GF-D8 (cell line): ENCODE results near the gene CREBL2.

ENCODE experiments used
- DNase-seq: peaks from one replicate; lab custom pipeline; 2025; lab: John Stamatoyannopoulos, UW

CREBL2 gene

GRCh38 chr12:12681061-12681765 is 69.5 kb downstream of the CREBL2 start:
- DNase-seq: no peak

- no peak for DNase-seq
Measured at GRCh38 chr12:12682284-12682683, 70.6 kb downstream of the CREBL2 start.

GRCh38 chr12:12683136-12683697 is 71.5 kb downstream of the CREBL2 start:
- no peak for DNase-seq

- no peak for DNase-seq
Measured at GRCh38 chr12:12683725-12684124, 72.0 kb downstream of the CREBL2 start.

GRCh38 chr12:12684375-12685106 is 72.9 kb downstream of the CREBL2 start:
- DNase-seq: no peak

GRCh38 chr12:12685305-12685704 is 73.6 kb downstream of the CREBL2 start:
- no peak for DNase-seq

GRCh38 chr12:12686472-12686871 is 74.8 kb downstream of the CREBL2 start:
- no peak for DNase-seq

- DNase-seq: no peak
Measured at GRCh38 chr12:12686925-12687324, 75.2 kb downstream of the CREBL2 start.

- no peak for DNase-seq
Measured at GRCh38 chr12:12689647-12690300, 78.1 kb downstream of the CREBL2 start.

- no peak for DNase-seq
Measured at GRCh38 chr12:12691549-12691948, 79.9 kb downstream of the CREBL2 start.

- no peak for DNase-seq
Measured at GRCh38 chr12:12693111-12693671, 81.5 kb downstream of the CREBL2 start.
